ENCODE data around the gene TTC33.

DNA sequence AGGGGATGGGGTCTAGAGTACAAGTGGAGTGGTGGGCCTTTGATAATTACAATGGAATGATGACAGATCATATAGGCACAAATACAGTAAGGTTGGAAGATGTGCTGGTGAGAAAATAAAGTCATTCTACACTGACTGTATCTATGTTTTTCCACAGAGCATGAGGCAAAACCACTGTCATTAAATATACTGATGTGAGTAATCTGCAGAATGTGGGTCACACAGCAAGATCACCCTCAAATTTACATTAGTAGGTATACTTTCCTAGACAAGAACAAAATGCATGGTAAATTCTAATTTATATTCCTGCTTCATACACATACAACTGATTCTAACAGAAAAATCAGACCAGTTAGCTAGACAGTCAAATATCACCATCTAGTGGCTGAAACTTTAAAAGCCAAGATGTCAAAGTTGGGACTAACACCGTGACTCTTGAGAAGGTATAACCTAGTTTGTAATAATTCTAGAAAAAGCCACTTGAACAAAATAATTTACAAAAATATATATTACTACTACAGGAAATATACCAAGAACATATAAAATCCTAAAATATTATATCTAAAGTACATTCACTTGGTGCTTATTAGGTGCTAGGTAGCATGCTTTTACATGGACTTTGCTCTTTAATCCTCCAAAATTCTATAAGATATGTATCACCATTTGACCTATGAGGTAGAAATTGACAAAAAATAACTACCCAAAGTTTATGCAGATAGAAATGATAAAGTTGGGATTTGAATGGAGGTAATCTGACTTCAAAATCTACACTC lies 19.5 kb downstream of the TTC33 start:
- TF ChIP-seq EZH2 (IDR thresholded peaks at IDR 0.05), result no peak
- TF ChIP-seq POLR2AphosphoS5 (IDR thresholded peaks at IDR 0.05; ENCODE audit: borderline replicate concordance, low read depth, low read length), result no peak
- no peak for TF ChIP-seq FOXP2 (optimal IDR thresholded peaks at IDR 0.05; ENCODE audit: control extremely low read depth, extremely low read length, insufficient read depth)

Data from SK-N-MC (cell line).